ENCODE results near the gene POFUT1.
A peak's percentile ranks its signal among the peaks of the same experiment; 100 is the strongest.
"Not testable (repeated sequence)": the region's sequence is repeated elsewhere in the genome, so short reads cannot be mapped to it uniquely, and the experiment has no call there.

POFUT1 gene

DNA sequence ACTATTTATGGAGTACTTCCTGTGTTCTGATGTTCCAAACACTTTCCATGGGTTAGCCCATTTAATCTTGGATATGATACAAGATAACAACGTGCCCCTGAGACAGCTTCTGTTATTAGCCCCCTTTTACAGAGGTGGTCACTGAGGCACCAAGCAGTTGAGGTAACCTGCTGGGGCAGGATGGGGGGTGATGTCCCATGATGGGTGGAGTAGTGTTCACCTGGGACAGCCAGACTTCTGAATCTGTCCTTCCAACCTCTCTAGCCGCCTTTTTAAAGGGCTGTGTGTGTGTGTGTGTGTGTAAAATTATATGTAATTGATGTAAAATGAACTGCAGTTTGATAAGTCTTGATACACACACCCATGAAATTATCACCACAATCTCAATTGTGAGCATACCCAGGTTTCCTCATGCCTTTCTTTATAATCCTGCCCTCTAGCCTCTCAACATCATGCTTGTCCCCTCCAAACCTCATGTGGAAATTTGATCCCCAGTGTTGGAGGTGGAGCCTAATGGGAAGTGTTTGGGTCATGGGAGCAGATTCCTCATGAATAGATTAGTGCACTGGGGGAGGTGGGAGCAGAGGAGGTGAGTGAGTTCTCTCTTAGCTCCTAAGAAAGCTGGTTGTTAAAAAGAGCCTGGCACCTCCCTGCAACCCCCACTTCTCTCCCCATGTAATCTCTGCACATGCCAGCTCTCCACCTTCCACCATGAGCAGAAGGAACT, 39.3 kb upstream of the POFUT1 start:
- Histone ChIP-seq H3K27me3 (ENCODE audit: control insufficient read depth, insufficient read depth, low read length) (no peaks in the 10 kb centered on the region), H3K4me3 (ENCODE audit: low read depth, low read length) (no peak overlapping the region), H3K4me1 (ENCODE audit: control insufficient read depth, insufficient read depth, low read length) (peaks cover 4% of the 10 kb centered on the region), H3K9me3 (ENCODE audit: control insufficient read depth, insufficient read depth, low read length) (no peaks in the 10 kb centered on the region), H3K36me3 (ENCODE audit: control insufficient read depth, insufficient read depth, low read length) (no peaks in the 10 kb centered on the region), H3K9ac (ENCODE audit: low read depth, low read length) (no peak overlapping the region)

DNA sequence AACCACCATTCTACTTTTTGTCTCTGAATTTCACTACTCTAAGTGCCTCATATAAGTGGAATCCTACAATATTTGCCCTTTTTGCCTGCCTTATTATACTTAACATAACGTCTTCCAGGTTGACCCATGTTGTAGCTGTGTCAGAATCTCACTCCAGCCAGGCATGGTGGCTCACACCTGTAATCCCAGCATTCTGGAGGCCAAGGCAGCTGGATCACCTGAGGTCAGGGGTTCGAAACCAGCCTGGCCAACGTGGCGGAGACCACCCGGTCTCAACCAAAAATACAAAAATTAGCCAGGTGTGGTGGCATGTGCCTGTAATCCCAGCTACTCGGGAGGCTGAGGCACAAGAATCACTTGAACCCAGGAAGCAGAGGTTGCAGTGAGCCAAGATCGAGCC, 30.0 kb upstream of the POFUT1 start:
- not testable (repeated sequence) for H3K4me1 ChIP-seq (ENCODE audit: control insufficient read depth, insufficient read depth, low read length); H3K27me3 ChIP-seq (ENCODE audit: control insufficient read depth, insufficient read depth, low read length); H3K4me3 ChIP-seq (ENCODE audit: low read depth, low read length); H3K9me3 ChIP-seq (ENCODE audit: control insufficient read depth, insufficient read depth, low read length); H3K36me3 ChIP-seq (ENCODE audit: control insufficient read depth, insufficient read depth, low read length); H3K9ac ChIP-seq (ENCODE audit: low read depth, low read length)

DNA sequence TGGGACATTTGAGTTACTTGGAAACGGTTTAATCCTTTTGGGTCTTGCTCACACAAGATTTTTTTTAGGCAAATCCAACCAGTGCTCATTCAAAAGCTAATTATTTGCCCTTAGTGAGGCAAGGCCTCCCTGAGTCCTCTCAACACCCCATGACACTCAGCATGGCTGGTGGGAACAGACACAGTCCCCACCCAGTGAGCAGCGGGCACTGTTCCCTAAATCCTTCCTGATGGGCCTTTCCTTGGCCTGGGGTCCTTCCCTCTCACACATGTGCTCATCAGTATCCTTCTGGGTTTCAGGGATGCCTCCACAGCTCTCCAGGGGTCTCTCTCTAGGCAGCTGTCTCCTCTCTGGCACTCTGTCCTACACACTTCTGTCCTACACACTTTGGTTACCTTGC, 28.2 kb upstream of the POFUT1 start:
- no peaks in the 10 kb centered on the region for H3K9me3 ChIP-seq (ENCODE audit: control insufficient read depth, insufficient read depth, low read length)
- peak overlapping the region; percentile 12 for H3K9ac ChIP-seq (ENCODE audit: low read depth, low read length)

DNA sequence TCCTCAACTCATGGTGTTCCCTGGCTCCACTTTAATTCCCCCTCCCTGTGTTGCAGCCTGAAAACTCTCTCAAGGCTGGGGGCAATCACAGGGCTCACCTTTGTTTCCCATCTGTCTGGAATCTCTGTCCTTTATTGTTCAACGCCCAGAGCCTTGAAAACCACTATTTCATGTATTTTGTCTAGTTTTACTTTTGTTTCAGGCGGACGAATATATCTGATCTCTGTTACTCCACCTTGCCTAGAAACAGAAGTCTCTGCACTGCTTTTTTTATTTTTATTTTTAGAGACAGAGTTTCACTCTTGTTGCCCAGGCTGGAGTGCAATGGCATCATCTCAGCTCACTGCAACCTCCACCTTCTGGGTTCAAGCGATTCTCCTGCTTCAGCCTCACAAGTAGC, 27.7 kb upstream of the POFUT1 start:
- H3K4me3 ChIP-seq (ENCODE audit: low read depth, low read length), result no peak overlapping the region
- peaks cover 3% of the 10 kb centered on the region for H3K36me3 ChIP-seq (ENCODE audit: control insufficient read depth, insufficient read depth, low read length)
- no peaks in the 10 kb centered on the region for H3K27me3 ChIP-seq (ENCODE audit: control insufficient read depth, insufficient read depth, low read length)
- H3K9me3 ChIP-seq (ENCODE audit: control insufficient read depth, insufficient read depth, low read length), result no peaks in the 10 kb centered on the region
- H3K9ac ChIP-seq (ENCODE audit: low read depth, low read length), result peak overlapping the region; percentile 12
- H3K4me1 ChIP-seq (ENCODE audit: control insufficient read depth, insufficient read depth, low read length), result no peaks in the 10 kb centered on the region

More for the DNA sequence above, 28.2 kb upstream of the POFUT1 start:
- peaks cover 3% of the 10 kb centered on the region for H3K36me3 ChIP-seq (ENCODE audit: control insufficient read depth, insufficient read depth, low read length)
- no peaks in the 10 kb centered on the region for H3K27me3 ChIP-seq (ENCODE audit: control insufficient read depth, insufficient read depth, low read length)
- no peaks in the 10 kb centered on the region for H3K4me1 ChIP-seq (ENCODE audit: control insufficient read depth, insufficient read depth, low read length)
- no peak overlapping the region for H3K4me3 ChIP-seq (ENCODE audit: low read depth, low read length)

DNA sequence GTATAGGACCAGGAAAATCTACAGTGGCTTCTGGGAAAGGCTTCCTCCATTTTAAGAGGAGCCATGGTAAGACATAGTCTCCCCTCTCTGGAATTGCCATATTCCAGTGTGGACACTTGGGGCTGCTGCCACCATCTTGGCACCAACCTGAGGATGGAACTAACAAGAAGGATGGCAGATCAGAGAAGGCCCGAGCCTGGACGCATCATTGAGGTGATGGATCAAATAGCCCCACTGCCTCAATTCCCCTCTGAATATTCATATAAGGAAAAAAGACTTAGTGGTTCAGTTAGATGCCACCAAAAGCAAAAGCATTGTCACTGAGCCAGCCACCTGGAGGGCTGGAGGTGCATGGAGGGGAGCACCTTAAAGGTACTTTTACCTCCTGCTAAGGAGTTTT, 26.1 kb upstream of the POFUT1 start:
- Histone ChIP-seq H3K4me3 (ENCODE audit: low read depth, low read length) (no peak overlapping the region), H3K4me1 (ENCODE audit: control insufficient read depth, insufficient read depth, low read length) (no peaks in the 10 kb centered on the region), H3K36me3 (ENCODE audit: control insufficient read depth, insufficient read depth, low read length) (peaks cover 3% of the 10 kb centered on the region), H3K27me3 (ENCODE audit: control insufficient read depth, insufficient read depth, low read length) (no peaks in the 10 kb centered on the region), H3K9me3 (ENCODE audit: control insufficient read depth, insufficient read depth, low read length) (no peaks in the 10 kb centered on the region), H3K9ac (ENCODE audit: low read depth, low read length) (no peak overlapping the region)

DNA sequence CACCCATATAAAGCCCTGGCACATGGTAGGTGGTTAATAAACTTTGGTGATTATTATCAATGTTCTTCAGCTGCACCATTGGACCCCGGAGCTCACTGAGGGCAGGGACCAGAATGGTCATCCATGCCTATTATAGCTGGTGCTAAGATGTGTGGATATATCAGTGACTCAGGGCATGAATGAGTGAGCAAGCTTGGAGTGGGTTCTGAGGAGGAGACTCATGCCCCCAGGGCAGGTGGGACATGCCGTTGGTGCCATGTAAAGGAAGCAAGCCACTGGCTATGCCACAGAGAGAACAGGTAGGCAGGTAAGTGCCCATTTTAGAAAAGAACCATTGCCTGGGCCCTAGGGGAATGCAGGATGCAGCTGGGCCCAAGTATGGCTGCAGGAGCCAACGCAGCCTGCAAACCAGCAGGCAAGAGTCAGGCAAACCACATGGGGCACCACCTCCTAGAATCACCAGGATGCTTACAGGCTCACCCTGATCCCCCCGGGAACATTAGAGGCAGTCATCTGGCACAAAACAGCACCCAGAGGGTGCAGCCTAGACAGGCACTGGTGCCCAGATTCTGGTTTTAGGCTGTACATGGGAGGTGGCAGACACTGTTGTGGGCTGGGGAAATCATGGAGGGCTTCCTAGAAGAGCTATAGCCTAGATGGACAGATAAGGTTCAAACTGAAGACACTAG, 23.6 kb upstream of the POFUT1 start:
- no peaks in the 10 kb centered on the region for H3K9me3 ChIP-seq (ENCODE audit: control insufficient read depth, insufficient read depth, low read length)
- H3K4me1 ChIP-seq (ENCODE audit: control insufficient read depth, insufficient read depth, low read length), result peaks cover 2% of the 10 kb centered on the region
- no peak overlapping the region for H3K4me3 ChIP-seq (ENCODE audit: low read depth, low read length)
- H3K36me3 ChIP-seq (ENCODE audit: control insufficient read depth, insufficient read depth, low read length), result peaks cover 3% of the 10 kb centered on the region
- no peaks in the 10 kb centered on the region for H3K27me3 ChIP-seq (ENCODE audit: control insufficient read depth, insufficient read depth, low read length)
- H3K9ac ChIP-seq (ENCODE audit: low read depth, low read length), result no peak overlapping the region

DNA sequence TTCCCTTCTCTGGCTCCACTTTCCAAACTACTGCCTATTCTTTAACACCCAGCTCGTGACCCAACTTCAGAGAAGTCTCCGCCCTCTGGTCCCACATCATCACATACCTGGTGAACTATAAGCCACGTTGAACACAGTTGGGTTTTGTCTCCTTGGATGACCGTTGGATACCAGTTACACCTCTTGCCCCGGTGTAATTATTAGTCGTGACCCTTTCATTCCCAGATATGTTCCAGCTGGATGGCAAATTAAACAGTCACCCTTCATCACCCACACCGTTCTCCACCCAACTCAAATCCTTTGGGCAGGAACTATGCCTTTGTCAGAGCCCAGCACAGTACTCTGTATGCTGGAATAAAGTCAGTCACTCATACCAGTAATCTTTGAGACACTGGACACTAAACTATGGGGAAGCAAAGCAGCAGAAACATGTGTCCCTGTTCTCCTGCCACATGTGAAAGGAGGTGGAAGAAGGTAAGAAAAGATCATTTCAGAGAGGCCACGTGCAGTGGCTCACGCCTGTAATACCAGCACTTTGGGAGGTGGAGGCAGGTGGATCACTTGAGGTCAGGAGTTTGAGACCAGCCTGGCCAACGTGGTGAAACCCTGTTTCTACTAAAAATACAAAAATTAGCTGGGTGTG, 22.6 kb upstream of the POFUT1 start:
- peaks cover 5% of the 10 kb centered on the region for H3K4me1 ChIP-seq (ENCODE audit: control insufficient read depth, insufficient read depth, low read length)
- H3K9me3 ChIP-seq (ENCODE audit: control insufficient read depth, insufficient read depth, low read length), result no peaks in the 10 kb centered on the region
- peaks cover 3% of the 10 kb centered on the region for H3K36me3 ChIP-seq (ENCODE audit: control insufficient read depth, insufficient read depth, low read length)
- no peaks in the 10 kb centered on the region for H3K27me3 ChIP-seq (ENCODE audit: control insufficient read depth, insufficient read depth, low read length)
- H3K9ac ChIP-seq (ENCODE audit: low read depth, low read length), result no peak overlapping the region
- no peak overlapping the region for H3K4me3 ChIP-seq (ENCODE audit: low read depth, low read length)

DNA sequence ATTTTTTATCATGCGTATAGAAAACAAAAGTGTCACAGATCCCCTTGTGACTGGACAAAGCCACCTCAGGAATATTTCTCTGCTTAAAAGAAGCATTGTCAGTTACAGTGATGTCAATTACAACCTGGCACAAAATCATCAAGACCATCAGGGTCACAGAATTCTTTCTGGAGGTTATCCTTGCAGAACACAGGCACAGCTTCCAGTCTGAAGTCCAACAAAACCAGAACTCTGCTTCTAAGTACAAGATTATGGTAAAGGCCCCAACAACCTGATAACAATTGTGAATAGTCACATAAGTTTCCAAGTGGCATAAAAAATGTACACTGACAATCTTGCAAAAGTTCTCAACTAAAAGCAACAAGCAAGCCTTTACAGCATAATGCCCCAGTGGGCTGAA, 21.2 kb upstream of the POFUT1 start:
- H3K36me3 ChIP-seq (ENCODE audit: control insufficient read depth, insufficient read depth, low read length), result peaks cover 3% of the 10 kb centered on the region
- no peak overlapping the region for H3K4me3 ChIP-seq (ENCODE audit: low read depth, low read length)
- peaks cover 9% of the 10 kb centered on the region for H3K4me1 ChIP-seq (ENCODE audit: control insufficient read depth, insufficient read depth, low read length)
- H3K9ac ChIP-seq (ENCODE audit: low read depth, low read length), result no peak overlapping the region
- no peaks in the 10 kb centered on the region for H3K9me3 ChIP-seq (ENCODE audit: control insufficient read depth, insufficient read depth, low read length)
- H3K27me3 ChIP-seq (ENCODE audit: control insufficient read depth, insufficient read depth, low read length), result no peaks in the 10 kb centered on the region

DNA sequence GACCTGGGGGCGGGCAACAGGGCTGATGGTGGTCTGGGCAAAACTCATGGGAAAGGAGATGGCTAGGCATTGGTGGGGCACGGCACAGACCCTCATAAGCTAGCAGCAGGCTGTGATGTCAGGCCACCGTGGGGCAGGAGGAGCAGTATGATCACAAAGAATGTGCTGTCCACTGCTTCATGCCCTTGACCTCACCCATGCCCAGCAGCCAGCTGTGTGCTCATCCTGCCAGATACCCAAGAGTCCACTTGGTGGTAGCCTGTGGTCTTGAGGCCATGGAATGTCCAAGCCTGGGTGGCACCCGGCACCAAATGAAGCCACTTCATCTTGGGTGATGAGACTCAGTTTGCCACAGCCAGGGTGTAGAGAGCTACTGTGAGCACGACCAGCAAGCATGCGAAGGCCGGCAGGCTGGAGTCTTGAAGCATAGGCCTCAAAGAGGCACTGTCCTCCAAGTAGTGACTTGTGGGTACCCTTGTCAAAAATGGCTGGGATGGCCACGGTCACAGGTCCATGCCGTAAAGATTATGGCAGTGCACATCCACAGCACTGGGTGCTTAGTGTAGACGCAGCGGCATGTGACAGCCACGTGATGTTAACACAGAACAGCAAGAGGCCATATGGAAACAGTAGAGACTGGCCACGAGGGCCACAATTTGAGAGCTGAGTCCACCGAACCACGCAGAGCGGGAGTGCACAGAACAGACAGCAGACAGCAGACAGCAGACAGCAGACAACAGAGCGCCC, 19.1 kb upstream of the POFUT1 start:
- Histone ChIP-seq H3K4me1 (ENCODE audit: control insufficient read depth, insufficient read depth, low read length) (peaks cover 9% of the 10 kb centered on the region), H3K27me3 (ENCODE audit: control insufficient read depth, insufficient read depth, low read length) (no peaks in the 10 kb centered on the region), H3K4me3 (ENCODE audit: low read depth, low read length) (peak overlapping the region; percentile 79), H3K9me3 (ENCODE audit: control insufficient read depth, insufficient read depth, low read length) (no peaks in the 10 kb centered on the region), H3K36me3 (ENCODE audit: control insufficient read depth, insufficient read depth, low read length) (no peaks in the 10 kb centered on the region), H3K9ac (ENCODE audit: low read depth, low read length) (no peak overlapping the region)

DNA sequence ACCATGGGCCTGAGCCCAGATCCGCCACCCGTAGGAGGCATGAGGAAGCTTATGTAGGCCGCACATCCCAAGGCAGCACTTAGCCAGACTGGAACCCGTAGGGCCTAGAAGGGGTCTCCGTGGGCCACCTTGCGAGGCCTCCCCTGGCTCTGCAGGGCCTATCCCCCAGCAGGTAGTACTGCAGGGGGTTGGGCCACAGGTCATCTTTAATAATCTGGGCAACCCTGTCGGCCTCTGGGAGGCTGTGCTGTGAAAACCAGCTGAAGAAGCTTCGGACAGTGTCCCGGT, 18.6 kb upstream of the POFUT1 start:
- H3K9ac ChIP-seq (ENCODE audit: low read depth, low read length), result peak overlapping the region; percentile 65
- peaks cover 9% of the 10 kb centered on the region for H3K4me1 ChIP-seq (ENCODE audit: control insufficient read depth, insufficient read depth, low read length)
- H3K27me3 ChIP-seq (ENCODE audit: control insufficient read depth, insufficient read depth, low read length), result no peaks in the 10 kb centered on the region
- peak overlapping the region; percentile 79 for H3K4me3 ChIP-seq (ENCODE audit: low read depth, low read length)
- no peaks in the 10 kb centered on the region for H3K9me3 ChIP-seq (ENCODE audit: control insufficient read depth, insufficient read depth, low read length)
- H3K36me3 ChIP-seq (ENCODE audit: control insufficient read depth, insufficient read depth, low read length), result no peaks in the 10 kb centered on the region

DNA sequence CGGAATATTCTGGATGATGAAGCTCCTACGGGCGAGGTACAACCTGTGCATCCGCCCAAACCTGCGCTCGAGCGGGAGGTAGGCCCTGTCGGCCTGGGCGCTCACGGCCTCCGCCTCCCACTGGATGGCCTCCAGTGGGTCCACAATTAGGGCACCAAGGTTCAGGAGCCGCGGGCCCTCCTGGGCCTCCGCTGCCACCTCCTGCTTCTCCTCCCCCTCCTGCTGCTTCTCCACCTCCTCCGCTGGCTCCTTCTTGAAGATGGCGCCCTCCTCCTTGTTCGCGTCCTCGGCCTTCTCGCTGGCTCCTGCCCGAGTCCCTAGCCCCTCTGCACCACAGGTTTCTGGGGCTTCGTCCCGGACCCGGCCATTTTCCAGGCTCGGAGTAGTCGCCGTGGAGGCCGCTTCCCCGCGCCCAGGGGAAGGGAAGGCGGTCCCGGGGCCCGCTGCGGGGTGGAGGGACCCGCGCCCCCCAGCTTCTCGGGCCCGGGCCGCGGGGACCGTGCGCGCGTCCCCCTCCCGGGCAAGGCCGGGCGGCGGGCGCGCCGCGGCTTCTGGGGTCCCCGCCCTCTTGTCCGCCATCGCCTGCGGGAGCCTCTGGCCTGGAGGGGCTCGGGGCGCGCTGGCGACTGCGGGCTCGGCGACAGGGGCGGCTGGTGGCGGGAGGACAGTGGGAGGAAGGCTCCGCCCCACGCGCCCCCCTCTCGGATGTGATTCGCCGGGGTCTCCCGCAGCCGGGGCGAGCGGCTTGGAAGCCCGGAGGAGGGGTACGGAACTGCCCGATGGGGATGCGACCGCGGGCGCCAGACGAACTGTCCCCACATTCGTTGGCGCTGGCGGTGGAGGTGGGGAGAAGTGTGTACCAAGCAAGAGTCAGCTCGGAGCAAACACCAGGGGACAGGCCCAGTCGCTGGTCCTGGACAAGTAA, 17.7 kb upstream of the POFUT1 start:
- no peaks in the 10 kb centered on the region for H3K9me3 ChIP-seq (ENCODE audit: control insufficient read depth, insufficient read depth, low read length)
- peak overlapping the region; percentile 79 for H3K4me3 ChIP-seq (ENCODE audit: low read depth, low read length)
- H3K4me1 ChIP-seq (ENCODE audit: control insufficient read depth, insufficient read depth, low read length), result peaks cover 9% of the 10 kb centered on the region
- H3K27me3 ChIP-seq (ENCODE audit: control insufficient read depth, insufficient read depth, low read length), result no peaks in the 10 kb centered on the region
- no peaks in the 10 kb centered on the region for H3K36me3 ChIP-seq (ENCODE audit: control insufficient read depth, insufficient read depth, low read length)
- H3K9ac ChIP-seq (ENCODE audit: low read depth, low read length), result peak overlapping the region; percentile 79

Measured in iPS-15b (cell line).